Mononuclear cell (primary cell): ENCODE measurements around the gene EFNA3. TPM values are rescaled to one million over a fixed set of nuclear protein-coding genes. Genes with fewer than 3 reads are reported as not detected.
A peak's percentile ranks its signal among the peaks of the same experiment; 100 is the strongest.

ENCODE experiments used
- H3K27me3 ChIP-seq: 2 replicates; pipeline ENCODE4 v1.6.0; 2011; ENCODE audit warnings: low read length, control low read depth; ENCODE audit not compliant: insufficient read depth
- H3K4me1 ChIP-seq: 2 replicates; pipeline ENCODE4 v1.5.1; 2011; ENCODE audit warnings: mild to moderate bottlenecking, low read length, control low read depth; ENCODE audit not compliant: insufficient read depth
- H3K4me3 ChIP-seq: 2 replicates; pipeline ENCODE4 v1.5.1; 2011; ENCODE audit warnings: mild to moderate bottlenecking, low read length, moderate library complexity
- H3K9me3 ChIP-seq: 2 replicates; pipeline ENCODE4 v1.5.1; 2011; ENCODE audit warnings: low read depth, mild to moderate bottlenecking, control low read depth, low read length
- total RNA-seq: library from RNA; depleted of rRNA; stranded (reverse); fragments of >200 nt; gene quantifications from one replicate; pipeline ENCODE4 v1.2.3, GENCODE V29; 2012

The EFNA3 gene
- total RNA-seq, 1 donor, result 0.21 TPM

GRCh38 chr1:155134322-155134721, 55.7 kb downstream of the EFNA3 start:
- Histone ChIP-seq H3K27me3 (peaks cover 8% of the 10 kb centered on the region), H3K4me3 (no peak overlapping the region), H3K9me3 (no peaks in the 10 kb centered on the region), H3K4me1 (peaks cover 26% of the 10 kb centered on the region)

GRCh38 chr1:155134880-155135414, 56.3 kb downstream of the EFNA3 start:
- Histone ChIP-seq H3K27me3 (peaks cover 2% of the 10 kb centered on the region), H3K4me3 (peak overlapping the region; percentile 78), H3K9me3 (no peaks in the 10 kb centered on the region), H3K4me1 (peaks cover 32% of the 10 kb centered on the region)

DNA sequence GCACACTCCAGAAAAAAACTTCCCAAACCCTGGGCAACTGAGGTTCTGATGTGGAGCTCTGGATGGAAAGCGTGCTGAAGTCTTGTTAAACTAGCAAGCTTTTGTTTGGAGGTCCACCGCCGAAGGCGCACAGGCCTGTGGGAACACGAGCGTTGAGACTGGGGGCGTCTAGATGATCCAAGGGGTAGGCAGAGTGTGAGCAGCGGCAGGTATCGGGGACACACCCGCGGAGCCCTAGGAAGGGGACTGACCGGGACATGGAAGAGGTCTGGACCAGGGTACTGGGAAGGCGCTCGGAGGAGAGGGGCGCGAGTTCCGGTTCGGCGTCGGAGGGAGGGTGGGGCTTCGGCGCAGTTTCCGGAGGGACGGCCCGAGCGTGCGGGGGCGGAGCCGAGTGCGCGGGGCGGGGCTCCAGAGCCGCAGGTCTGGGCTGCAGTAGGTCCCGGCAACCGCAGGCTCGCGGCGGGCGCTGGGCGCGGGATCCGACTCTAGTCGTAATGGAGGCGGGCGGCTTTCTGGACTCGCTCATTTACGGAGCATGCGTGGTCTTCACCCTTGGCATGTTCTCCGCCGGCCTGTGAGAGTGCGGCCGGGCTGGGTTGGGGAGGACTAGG, 56.9 kb downstream of the EFNA3 start, which contains the start of gene SLC50A1:
Gene SLC50A1 (plus strand): TSS at position 438 of the 614 bp plus-strand sequence. CDS start 60 bp downstream, at position 498.
- Histone ChIP-seq H3K9me3 (no peaks in the 10 kb centered on the region), H3K27me3 (no peaks in the 10 kb centered on the region), H3K4me3 (peak within 1 kb of the TSS; percentile 78), H3K4me1 (peaks cover 35% of the 10 kb centered on the region)

GRCh38 chr1:155136748-155137147, 58.1 kb downstream of the EFNA3 start:
- Histone ChIP-seq H3K4me3 (peak overlapping the region; percentile 78), H3K27me3 (no peaks in the 10 kb centered on the region), H3K9me3 (no peaks in the 10 kb centered on the region), H3K4me1 (peaks cover 37% of the 10 kb centered on the region)

Other genes starting within 250 kb of the EFNA3 start
- gene KCNN3, start 208.6 kb upstream of the EFNA3 start, total RNA-seq, result 0.21 TPM
- gene PMVK, start 142.1 kb upstream of the EFNA3 start, total RNA-seq, result 2.1 TPM
- gene PBXIP1, start 122.7 kb upstream of the EFNA3 start, total RNA-seq, result 125 TPM
- gene PYGO2, start 117.1 kb upstream of the EFNA3 start, total RNA-seq, result 13.4 TPM
- gene SHC1, start 108.1 kb upstream of the EFNA3 start, total RNA-seq, result 22.2 TPM
- gene CKS1B, start 104.2 kb upstream of the EFNA3 start, total RNA-seq, result 5.9 TPM
- 11.3 TPM for gene FLAD1, start 95.5 kb upstream of the EFNA3 start, total RNA-seq
- 0.63 TPM for gene LENEP, start 85.3 kb upstream of the EFNA3 start, total RNA-seq
- 39.6 TPM for gene ZBTB7B, start 76.0 kb upstream of the EFNA3 start, total RNA-seq
- gene DCST2, start 45.1 kb upstream of the EFNA3 start, total RNA-seq, result 0.10 TPM
- gene DCST1, start 45.0 kb upstream of the EFNA3 start, total RNA-seq, result 0.21 TPM
- gene ADAM15, start 27.5 kb upstream of the EFNA3 start, total RNA-seq, result 25.1 TPM
- gene EFNA4, start 15.1 kb upstream of the EFNA3 start, total RNA-seq, result 2.4 TPM
- gene EFNA1, start 49.0 kb downstream of the EFNA3 start, total RNA-seq, result 0.84 TPM
- gene SLC50A1, start 57.0 kb downstream of the EFNA3 start, total RNA-seq, result 22.4 TPM
- gene DPM3, start 61.7 kb downstream of the EFNA3 start, total RNA-seq, result 14.0 TPM
- gene KRTCAP2, start 94.5 kb downstream of the EFNA3 start, total RNA-seq, result 62.0 TPM
- 0.52 TPM for gene TRIM46, start 95.0 kb downstream of the EFNA3 start, total RNA-seq
- gene THBS3, start 129.1 kb downstream of the EFNA3 start, total RNA-seq, result 8.0 TPM
- 16.1 TPM for gene MTX1, start 129.9 kb downstream of the EFNA3 start, total RNA-seq
- gene ENTREP3, start 176.6 kb downstream of the EFNA3 start, total RNA-seq, result 2.1 TPM
- 17.9 TPM for gene SCAMP3, start 183.5 kb downstream of the EFNA3 start, total RNA-seq
- 18.2 TPM for gene CLK2, start 194.7 kb downstream of the EFNA3 start, total RNA-seq
- 0.21 TPM for gene HCN3, start 198.6 kb downstream of the EFNA3 start, total RNA-seq
- gene PKLR, start 222.6 kb downstream of the EFNA3 start, total RNA-seq, result not detected
- gene FDPS, start 230.0 kb downstream of the EFNA3 start, total RNA-seq, result 21.5 TPM
- gene RUSC1, start 242.1 kb downstream of the EFNA3 start, total RNA-seq, result 6.6 TPM